BE2C (cell line): ENCODE measurements around the gene DEFB124.
"Not testable (repeated sequence)": the region's sequence is repeated elsewhere in the genome, so short reads cannot be mapped to it uniquely, and the experiment has no call there.

Source experiments
- DNase-seq: peaks from one replicate; pipeline ENCODE4 v3.0.0-alpha.2; 2020
- H3K27me3 ChIP-seq: fragments of 250-450 bp; sonication (Bioruptor Pico); 2 replicates; pipeline ENCODE4 v1.5.1; 2020; ENCODE audit warnings: mild to moderate bottlenecking
- H3K36me3 ChIP-seq: fragments of 250-450 bp; sonication (Bioruptor Pico); 2 replicates; pipeline ENCODE4 v1.5.1; 2020; ENCODE audit warnings: mild to moderate bottlenecking
- H3K4me1 ChIP-seq: fragments of 250-450 bp; sonication (Bioruptor Pico); 2 replicates; pipeline ENCODE4 v1.5.1; 2020
- H3K4me3 ChIP-seq: 2 replicates; pipeline ENCODE4 v1.5.1; 2011; ENCODE audit warnings: low read depth, low read length
- H3K9me3 ChIP-seq: fragments of 250-450 bp; sonication (Bioruptor Pico); 2 replicates; pipeline ENCODE4 v1.5.1; 2020
- TF ChIP-seq, protein P1 (sequence below): IDR thresholded peaks from 2 replicates; pipeline ENCODE4 v1.5.1; 2012; ENCODE audit warnings: mild to moderate bottlenecking, low read depth, low read length

Gene DEFB124

DNA sequence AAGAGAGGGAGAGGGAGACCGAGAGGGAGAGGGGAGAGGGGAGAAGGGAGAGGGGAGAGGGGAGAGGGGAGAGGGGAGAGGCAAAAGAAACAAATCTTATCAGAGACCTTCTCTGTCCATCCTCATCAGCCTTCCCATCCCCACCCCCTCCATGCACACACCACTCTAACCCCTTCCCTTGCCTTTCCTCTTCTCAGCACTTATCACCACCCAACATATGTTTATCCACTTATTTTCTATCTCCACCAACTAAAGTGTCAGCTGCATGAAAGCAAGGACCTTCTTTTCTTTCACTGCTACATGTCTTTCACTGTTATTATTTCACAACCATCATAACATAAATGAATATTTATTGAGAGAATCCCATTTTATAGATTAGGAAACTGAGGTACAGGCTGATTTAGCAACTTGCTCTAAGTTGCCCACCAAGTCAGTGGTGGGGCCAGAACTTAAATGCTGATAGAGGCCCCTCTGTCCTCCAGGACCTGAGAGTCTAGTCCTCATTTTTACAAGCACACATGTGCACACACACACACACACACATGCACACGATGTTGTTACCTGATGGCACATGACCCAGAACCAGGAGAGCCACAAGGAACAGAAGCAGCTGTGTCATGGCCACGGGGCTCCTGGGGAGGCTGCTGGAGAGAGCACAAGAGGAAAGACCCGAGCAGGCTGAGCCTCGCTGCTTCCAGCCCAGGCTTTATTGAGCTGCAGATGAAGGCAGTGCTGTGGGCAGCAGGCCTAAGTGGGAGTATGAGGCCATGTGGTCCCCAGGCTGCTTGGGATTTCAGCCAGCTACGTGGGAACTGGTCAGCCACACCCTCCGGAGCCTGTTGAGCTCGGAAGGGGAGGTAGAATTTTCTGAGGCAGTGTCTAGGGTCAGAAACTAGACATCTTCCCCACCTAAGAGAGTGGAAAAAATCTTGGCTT, 2.3 kb downstream of the DEFB124 start:
- Histone ChIP-seq H3K4me1 (no peaks in the 10 kb centered on the region), H3K27me3 (peaks cover 36% of the 10 kb centered on the region), H3K9me3 (no peaks in the 10 kb centered on the region; the same call in 1 of the 2 replicates), H3K36me3 (no peaks in the 10 kb centered on the region), H3K4me3 (no peak overlapping the region)
- DNase-seq = no peak
- TF ChIP-seq, protein P1, sequence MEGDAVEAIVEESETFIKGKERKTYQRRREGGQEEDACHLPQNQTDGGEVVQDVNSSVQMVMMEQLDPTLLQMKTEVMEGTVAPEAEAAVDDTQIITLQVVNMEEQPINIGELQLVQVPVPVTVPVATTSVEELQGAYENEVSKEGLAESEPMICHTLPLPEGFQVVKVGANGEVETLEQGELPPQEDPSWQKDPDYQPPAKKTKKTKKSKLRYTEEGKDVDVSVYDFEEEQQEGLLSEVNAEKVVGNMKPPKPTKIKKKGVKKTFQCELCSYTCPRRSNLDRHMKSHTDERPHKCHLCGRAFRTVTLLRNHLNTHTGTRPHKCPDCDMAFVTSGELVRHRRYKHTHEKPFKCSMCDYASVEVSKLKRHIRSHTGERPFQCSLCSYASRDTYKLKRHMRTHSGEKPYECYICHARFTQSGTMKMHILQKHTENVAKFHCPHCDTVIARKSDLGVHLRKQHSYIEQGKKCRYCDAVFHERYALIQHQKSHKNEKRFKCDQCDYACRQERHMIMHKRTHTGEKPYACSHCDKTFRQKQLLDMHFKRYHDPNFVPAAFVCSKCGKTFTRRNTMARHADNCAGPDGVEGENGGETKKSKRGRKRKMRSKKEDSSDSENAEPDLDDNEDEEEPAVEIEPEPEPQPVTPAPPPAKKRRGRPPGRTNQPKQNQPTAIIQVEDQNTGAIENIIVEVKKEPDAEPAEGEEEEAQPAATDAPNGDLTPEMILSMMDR = no peak

DNA sequence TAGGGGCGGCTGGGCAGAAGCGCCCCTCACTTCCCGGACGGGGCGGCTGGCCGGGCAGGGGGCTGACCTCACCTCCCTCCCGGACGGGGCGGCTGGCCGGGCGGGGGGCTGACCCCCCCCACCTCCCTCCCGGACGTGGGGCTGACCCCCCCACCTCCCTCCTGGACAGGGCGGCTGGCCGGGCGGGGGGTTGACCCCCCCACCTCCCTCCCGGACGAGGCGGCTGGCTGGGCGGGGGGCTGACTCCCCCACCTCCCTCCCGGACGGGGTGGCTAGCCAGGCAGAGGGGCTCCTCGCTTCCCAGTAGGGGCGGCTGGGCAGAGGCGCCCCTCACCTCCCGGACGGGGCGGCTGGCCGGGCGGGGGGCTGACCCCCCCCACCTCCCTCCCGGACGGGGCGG, 4.0 kb downstream of the DEFB124 start:
- H3K4me3 ChIP-seq, DNase-seq, H3K4me1 ChIP-seq, H3K9me3 ChIP-seq, H3K36me3 ChIP-seq: not testable (repeated sequence)
- peaks cover 19% of the 10 kb centered on the region for H3K27me3 ChIP-seq

DNA sequence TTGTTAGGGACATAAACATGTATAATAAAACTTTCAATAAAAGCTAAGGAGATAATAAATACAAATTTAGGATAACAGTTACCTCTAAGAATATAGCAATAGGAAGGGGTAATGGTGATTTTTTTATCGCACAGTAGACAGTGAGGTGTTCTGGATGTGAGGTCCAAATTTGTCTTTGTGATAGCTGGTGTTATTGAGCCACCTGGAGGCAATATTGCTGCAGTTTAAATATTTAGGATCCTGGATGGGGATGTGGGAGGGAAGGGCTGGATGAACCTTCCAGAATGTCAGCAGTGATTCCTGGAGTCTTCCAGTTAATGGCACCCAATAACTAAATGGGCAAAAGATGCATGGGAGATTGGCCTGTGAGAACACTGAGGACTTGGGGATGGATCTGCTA, 20.6 kb downstream of the DEFB124 start:
- no peaks in the 10 kb centered on the region for H3K36me3 ChIP-seq
- no peak overlapping the region for H3K4me3 ChIP-seq
- no peak for DNase-seq
- H3K27me3 ChIP-seq = no peaks in the 10 kb centered on the region; the same call in 1 of the 2 replicates
- no peaks in the 10 kb centered on the region for H3K9me3 ChIP-seq
- TF ChIP-seq, protein P1 = no peak
- H3K4me1 ChIP-seq = no peaks in the 10 kb centered on the region

DNA sequence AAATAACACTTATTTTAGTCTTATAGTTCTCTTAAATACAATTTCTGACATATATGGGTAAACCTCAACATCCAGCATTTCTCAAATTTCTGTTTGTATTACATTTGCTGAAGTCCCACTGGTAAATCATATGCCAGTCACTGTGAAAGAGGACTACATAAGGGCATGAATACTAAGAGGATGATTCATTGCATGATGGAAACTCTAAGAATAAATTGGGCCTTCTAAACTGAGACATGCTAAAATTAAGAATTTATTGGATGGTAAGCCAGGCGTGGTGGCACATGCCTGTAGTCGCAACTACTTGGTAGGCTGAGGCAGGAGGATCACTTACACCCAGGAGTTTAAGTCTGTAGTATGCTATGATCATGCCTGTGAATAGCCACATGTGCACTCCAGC, 22.4 kb downstream of the DEFB124 start:
- Histone ChIP-seq H3K4me3 (no peak overlapping the region), H3K9me3 (no peaks in the 10 kb centered on the region), H3K36me3 (no peaks in the 10 kb centered on the region), H3K4me1 (no peaks in the 10 kb centered on the region), H3K27me3 (no peaks in the 10 kb centered on the region; the same call in 1 of the 2 replicates)
- TF ChIP-seq, protein P1 = no peak
- DNase-seq = no peak

DNA sequence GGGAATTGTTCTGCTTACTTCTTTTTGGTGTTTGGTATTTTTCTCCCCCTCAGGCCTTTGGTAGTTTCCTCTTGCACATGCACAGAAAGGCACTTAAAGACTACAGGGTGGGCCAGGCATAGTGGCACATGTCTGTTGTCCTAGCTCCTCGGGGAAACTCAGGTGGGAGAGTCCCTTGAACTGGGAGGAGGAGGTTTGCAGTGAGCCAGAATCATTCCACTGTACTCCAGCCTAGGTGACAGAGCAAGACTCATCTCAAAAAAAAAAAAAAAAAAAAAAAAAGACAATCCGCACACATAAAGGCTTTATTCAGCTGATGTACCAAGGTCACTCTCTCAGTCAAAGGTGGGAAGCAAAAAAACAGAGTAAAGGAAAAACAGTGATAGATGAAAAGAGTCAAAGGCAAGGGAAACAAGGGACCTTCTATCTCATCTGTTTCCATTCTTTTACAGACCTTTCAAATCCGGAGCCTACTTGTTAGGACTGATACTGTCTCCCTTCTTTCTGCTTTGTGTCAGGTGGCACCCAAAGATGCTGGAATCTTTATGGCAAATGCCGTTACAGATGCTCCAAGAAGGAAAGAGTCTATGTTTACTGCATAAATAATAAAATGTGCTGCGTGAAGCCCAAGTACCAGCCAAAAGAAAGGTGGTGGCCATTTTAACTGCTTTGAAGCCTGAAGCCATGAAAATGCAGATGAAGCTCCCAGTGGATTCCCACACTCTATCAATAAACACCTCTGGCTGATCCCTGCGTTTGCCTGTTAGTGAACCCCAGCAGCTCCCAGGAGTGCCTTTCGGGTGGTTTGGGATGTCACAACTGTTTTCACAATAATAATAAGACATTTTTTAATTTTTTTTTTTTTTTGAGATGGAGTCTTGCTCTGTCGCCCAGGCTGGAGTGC, 25.2 kb downstream of the DEFB124 start:
- Histone ChIP-seq H3K4me1 (no peaks in the 10 kb centered on the region), H3K4me3 (no peak overlapping the region), H3K9me3 (no peaks in the 10 kb centered on the region), H3K36me3 (no peaks in the 10 kb centered on the region), H3K27me3 (no peaks in the 10 kb centered on the region; the same call in 1 of the 2 replicates)
- TF ChIP-seq, protein P1 = no peak
- no peak for DNase-seq

DNA sequence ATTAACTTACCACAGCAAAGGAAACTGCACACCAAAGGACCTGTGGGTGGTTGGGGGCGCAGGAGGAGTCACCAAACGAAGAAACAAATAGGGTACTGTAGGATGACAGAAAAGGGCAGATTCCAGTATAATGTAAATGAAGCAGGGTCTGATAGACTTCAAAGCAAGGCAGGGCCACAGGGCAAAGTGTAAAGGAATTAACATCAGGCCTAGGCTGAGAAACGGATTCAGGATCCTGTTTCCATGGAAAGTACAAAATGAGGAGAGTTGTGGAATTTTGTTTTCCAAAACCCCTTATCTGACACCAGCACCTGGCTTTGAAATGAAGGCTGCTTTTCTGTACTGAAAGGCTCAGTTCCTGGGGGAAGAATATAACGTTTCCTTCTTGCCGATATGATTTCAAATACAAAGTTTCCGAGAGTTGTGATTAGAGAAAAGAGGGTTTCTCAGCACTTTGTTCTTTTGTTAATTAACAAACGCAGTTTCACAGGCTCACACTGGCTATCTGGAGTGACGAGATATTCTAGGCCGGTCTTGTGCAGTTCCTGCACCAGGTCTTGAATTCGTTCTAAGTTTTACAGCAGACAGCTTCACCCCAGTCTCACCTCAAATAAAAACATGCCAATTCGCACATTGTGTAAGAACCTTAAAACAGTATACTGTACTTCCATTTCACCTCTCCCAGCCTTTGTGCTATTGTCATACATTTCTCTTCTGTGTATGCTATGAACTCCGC, 28.7 kb downstream of the DEFB124 start:
- no peak for DNase-seq
- TF ChIP-seq, protein P1 = no peak
- H3K9me3 ChIP-seq = no peaks in the 10 kb centered on the region

More for the DNA sequence above, 28.7 kb downstream of the DEFB124 start:
- Histone ChIP-seq H3K36me3 (no peaks in the 10 kb centered on the region), H3K4me1 (no peaks in the 10 kb centered on the region), H3K27me3 (no peaks in the 10 kb centered on the region; the same call in none of the 2 replicates), H3K4me3 (no peak overlapping the region)
